ENCODE measurements around the gene UGT1A9.

The UGT1A9 gene

DNA sequence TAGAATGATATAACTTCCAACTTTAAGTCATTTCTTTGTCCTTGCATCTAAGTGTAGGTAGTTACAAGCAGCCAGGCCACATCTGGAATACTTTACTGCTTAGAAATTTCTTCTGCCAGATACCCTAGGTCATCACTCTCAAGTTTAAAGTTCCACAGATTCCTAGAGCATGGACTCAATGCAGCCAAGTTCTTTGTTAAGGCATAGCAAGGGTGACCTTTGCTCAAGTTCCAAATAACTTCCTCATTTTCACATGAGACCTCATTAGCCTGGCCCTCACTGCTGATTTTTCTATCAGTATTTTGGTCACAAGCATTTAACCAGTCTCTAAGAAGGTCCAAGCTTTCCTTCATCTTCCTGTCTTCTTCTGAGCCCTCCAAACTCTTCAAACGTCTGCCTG, 7.8 kb upstream of the UGT1A9 start:
- no peak for TF ChIP-seq EZH2phosphoT487 (IDR thresholded peaks at IDR 0.05; ENCODE audit: borderline replicate concordance, low read length)
- TF ChIP-seq, protein P1, sequence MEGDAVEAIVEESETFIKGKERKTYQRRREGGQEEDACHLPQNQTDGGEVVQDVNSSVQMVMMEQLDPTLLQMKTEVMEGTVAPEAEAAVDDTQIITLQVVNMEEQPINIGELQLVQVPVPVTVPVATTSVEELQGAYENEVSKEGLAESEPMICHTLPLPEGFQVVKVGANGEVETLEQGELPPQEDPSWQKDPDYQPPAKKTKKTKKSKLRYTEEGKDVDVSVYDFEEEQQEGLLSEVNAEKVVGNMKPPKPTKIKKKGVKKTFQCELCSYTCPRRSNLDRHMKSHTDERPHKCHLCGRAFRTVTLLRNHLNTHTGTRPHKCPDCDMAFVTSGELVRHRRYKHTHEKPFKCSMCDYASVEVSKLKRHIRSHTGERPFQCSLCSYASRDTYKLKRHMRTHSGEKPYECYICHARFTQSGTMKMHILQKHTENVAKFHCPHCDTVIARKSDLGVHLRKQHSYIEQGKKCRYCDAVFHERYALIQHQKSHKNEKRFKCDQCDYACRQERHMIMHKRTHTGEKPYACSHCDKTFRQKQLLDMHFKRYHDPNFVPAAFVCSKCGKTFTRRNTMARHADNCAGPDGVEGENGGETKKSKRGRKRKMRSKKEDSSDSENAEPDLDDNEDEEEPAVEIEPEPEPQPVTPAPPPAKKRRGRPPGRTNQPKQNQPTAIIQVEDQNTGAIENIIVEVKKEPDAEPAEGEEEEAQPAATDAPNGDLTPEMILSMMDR (IDR thresholded peaks at IDR 0.05; ENCODE audit: low read depth, low read length, poor library complexity, severe bottlenecking), result no peak
- Histone ChIP-seq H3K9me2 (replicated peaks; ENCODE audit: control insufficient read depth, low read length) (no peaks in the 10 kb centered on the region), H3K36me3 (ENCODE audit: control insufficient read depth, low read length) (no peaks in the 10 kb centered on the region), H3F3A (ENCODE audit: control insufficient read depth, insufficient read depth) (no peaks in the 10 kb centered on the region), H3K4me2 (ENCODE audit: low read length) (no peak overlapping the region), H3K27ac (ENCODE audit: low read depth, low read length) (no peak overlapping the region), H3K4me3 (ENCODE audit: low read length) (no peak overlapping the region), H3K27me3 (ENCODE audit: control insufficient read depth, low read length) (peaks cover 3% of the 10 kb centered on the region; the same call in 1 of the 2 replicates), H3K4me1 (ENCODE audit: control insufficient read depth, low read length) (no peaks in the 10 kb centered on the region), H4K20me1 (ENCODE audit: control insufficient read depth, insufficient read depth, low read depth, low read length) (no peaks in the 10 kb centered on the region), H3K9me3 (ENCODE audit: control insufficient read depth, insufficient read depth, low read length) (no peaks in the 10 kb centered on the region), H3K79me2 (ENCODE audit: control insufficient read depth, low read length) (no peaks in the 10 kb centered on the region)

GRCh38 chr2:233668605-233669260, 3.0 kb upstream of the UGT1A9 start:
- TF ChIP-seq, protein P1 (IDR thresholded peaks at IDR 0.05; ENCODE audit: low read depth, low read length, poor library complexity, severe bottlenecking), result no peak
- TF ChIP-seq EZH2phosphoT487 (IDR thresholded peaks at IDR 0.05; ENCODE audit: borderline replicate concordance, low read length), result no peak
- H3K9me2 ChIP-seq (replicated peaks; ENCODE audit: control insufficient read depth, low read length), result no peaks in the 10 kb centered on the region
- no peak overlapping the region for H3K4me2 ChIP-seq (ENCODE audit: low read length)
- H3K27ac ChIP-seq (ENCODE audit: low read depth, low read length), result no peak overlapping the region
- H3K79me2 ChIP-seq (ENCODE audit: control insufficient read depth, low read length), result no peaks in the 10 kb centered on the region
- H3K4me3 ChIP-seq (ENCODE audit: low read length), result no peak overlapping the region
- H4K20me1 ChIP-seq (ENCODE audit: control insufficient read depth, insufficient read depth, low read depth, low read length), result no peaks in the 10 kb centered on the region
- H3K9me3 ChIP-seq (ENCODE audit: control insufficient read depth, insufficient read depth, low read length), result no peaks in the 10 kb centered on the region
- H3K36me3 ChIP-seq (ENCODE audit: control insufficient read depth, low read length), result no peaks in the 10 kb centered on the region
- no peaks in the 10 kb centered on the region for H3K27me3 ChIP-seq (ENCODE audit: control insufficient read depth, low read length)
- H3F3A ChIP-seq (ENCODE audit: control insufficient read depth, insufficient read depth), result no peaks in the 10 kb centered on the region
- no peaks in the 10 kb centered on the region for H3K4me1 ChIP-seq (ENCODE audit: control insufficient read depth, low read length)

GRCh38 chr2:233672886-233673285, 1.2 kb downstream of the UGT1A9 start:
- Histone ChIP-seq H3K27me3 (ENCODE audit: control insufficient read depth, low read length) (no peaks in the 10 kb centered on the region), H3K27ac (ENCODE audit: low read depth, low read length) (no peak overlapping the region), H3K4me1 (ENCODE audit: control insufficient read depth, low read length) (no peaks in the 10 kb centered on the region), H3K4me3 (ENCODE audit: low read length) (no peak overlapping the region), H3K9me3 (ENCODE audit: control insufficient read depth, insufficient read depth, low read length) (no peaks in the 10 kb centered on the region), H3K9me2 (replicated peaks; ENCODE audit: control insufficient read depth, low read length) (no peaks in the 10 kb centered on the region), H3K36me3 (ENCODE audit: control insufficient read depth, low read length) (no peaks in the 10 kb centered on the region), H3K4me2 (ENCODE audit: low read length) (no peak overlapping the region), H3K79me2 (ENCODE audit: control insufficient read depth, low read length) (no peaks in the 10 kb centered on the region), H3F3A (ENCODE audit: control insufficient read depth, insufficient read depth) (no peaks in the 10 kb centered on the region), H4K20me1 (ENCODE audit: control insufficient read depth, insufficient read depth, low read depth, low read length) (no peaks in the 10 kb centered on the region)
- TF ChIP-seq, protein P1 (IDR thresholded peaks at IDR 0.05; ENCODE audit: low read depth, low read length, poor library complexity, severe bottlenecking), result no peak
- TF ChIP-seq EZH2phosphoT487 (IDR thresholded peaks at IDR 0.05; ENCODE audit: borderline replicate concordance, low read length), result no peak
